ENCODE data around the gene DCUN1D4. TPM values are rescaled to one million over a fixed set of nuclear protein-coding genes. Genes with fewer than 3 reads are reported as not detected.

DCUN1D4 gene
- total and polyA plus RNA-seq, 2 donors from 2014 or later, result 17.0 to 50.7 TPM

- intact Hi-C loops (cut with DNase I), result no loop called here
- no peak for TF ChIP-seq CTCF (IDR thresholded peaks at IDR 0.05; ENCODE audit: borderline replicate concordance, extremely low read depth, insufficient read depth)
- peak overlapping the region; percentile 94 to 97 for H3K27ac ChIP-seq (ENCODE audit: low read depth in 2 of 2, low read length in 2 of 2)
- peak overlapping the region; percentile 69 to 98 (median 78) for H3K4me3 ChIP-seq (ENCODE audit: low read length in 3 of 3)
- no peaks in the 10 kb centered on the region for H3K9me3 ChIP-seq (ENCODE audit: control insufficient read depth in 2 of 3, insufficient read depth in 1 of 3, low read length in 3 of 3)
- FAIRE-seq, result no peak
- H3K4me1 ChIP-seq (ENCODE audit: control insufficient read depth in 2 of 3, insufficient read depth in 2 of 3, low read depth in 1 of 3, low read length in 3 of 3), result peaks cover 0 to 9% (median 4%) of the 10 kb centered on the region in 3 donors
- peak overlapping the region; percentile 50 to 78 (median 58) for H3K9ac ChIP-seq (ENCODE audit: low read length in 3 of 3)
- no peaks in the 10 kb centered on the region for H3K27me3 ChIP-seq (ENCODE audit: control insufficient read depth, insufficient read depth, low read length)
- peak; percentile 60 to 94 (median 73) for DNase-seq
- no peaks in the 10 kb centered on the region for H3K36me3 ChIP-seq (ENCODE audit: control insufficient read depth in 2 of 3, insufficient read depth in 3 of 3, low read length in 3 of 3)
Observed at GRCh38 chr4:51843309-51844152, 578 bp downstream of the DCUN1D4 start.

GRCh38 chr4:51844153-51845054 lies 1.5 kb downstream of the DCUN1D4 start:
- H3K27me3 ChIP-seq (ENCODE audit: control insufficient read depth, insufficient read depth, low read length), result no peaks in the 10 kb centered on the region
- H3K36me3 ChIP-seq (ENCODE audit: control insufficient read depth in 2 of 3, insufficient read depth in 3 of 3, low read length in 3 of 3), result no peaks in the 10 kb centered on the region
- H3K27ac ChIP-seq (ENCODE audit: low read depth in 2 of 2, low read length in 2 of 2), result peak overlapping the region; percentile 87 to 91
- TF ChIP-seq CTCF (IDR thresholded peaks at IDR 0.05; ENCODE audit: borderline replicate concordance, extremely low read depth, insufficient read depth), result no peak
- DNase-seq, result peak; percentile 92 to 97 (median 95)
- H3K4me3 ChIP-seq (ENCODE audit: low read length in 3 of 3), result peak overlapping the region; percentile 69 to 78 (median 70)
- no peak for FAIRE-seq
- no peaks in the 10 kb centered on the region for H3K9me3 ChIP-seq (ENCODE audit: control insufficient read depth in 2 of 3, insufficient read depth in 1 of 3, low read length in 3 of 3)
- intact Hi-C loops (cut with DNase I), result no loop called here
- peaks cover 0 to 9% (median 4%) of the 10 kb centered on the region in 3 donors for H3K4me1 ChIP-seq (ENCODE audit: control insufficient read depth in 2 of 3, insufficient read depth in 2 of 3, low read depth in 1 of 3, low read length in 3 of 3)
- peak overlapping the region; percentile 50 to 78 (median 58) for H3K9ac ChIP-seq (ENCODE audit: low read length in 3 of 3)

- no peaks in the 10 kb centered on the region for H3K9me3 ChIP-seq (ENCODE audit: control insufficient read depth in 2 of 3, insufficient read depth in 1 of 3, low read length in 3 of 3)
- intact Hi-C loops (cut with DNase I), result no loop called here
- peak overlapping the region in 2 of 3 donors; percentile 30 to 54 for H3K9ac ChIP-seq (ENCODE audit: low read length in 3 of 3)
- FAIRE-seq (no peak), DNase-seq (no peak)
- peak overlapping the region; percentile 69 to 71 (median 70) for H3K4me3 ChIP-seq (ENCODE audit: low read length in 3 of 3)
- peaks cover 0 to 9% (median 4%) of the 10 kb centered on the region in 3 donors for H3K4me1 ChIP-seq (ENCODE audit: control insufficient read depth in 2 of 3, insufficient read depth in 2 of 3, low read depth in 1 of 3, low read length in 3 of 3)
- H3K27ac ChIP-seq (ENCODE audit: low read depth in 2 of 2, low read length in 2 of 2), result peak overlapping the region; percentile 33 to 91
- no peaks in the 10 kb centered on the region for H3K27me3 ChIP-seq (ENCODE audit: control insufficient read depth, insufficient read depth, low read length)
- no peak for TF ChIP-seq CTCF (IDR thresholded peaks at IDR 0.05; ENCODE audit: borderline replicate concordance, extremely low read depth, insufficient read depth)
- H3K36me3 ChIP-seq (ENCODE audit: control insufficient read depth in 2 of 3, insufficient read depth in 3 of 3, low read length in 3 of 3), result no peaks in the 10 kb centered on the region
Observed at GRCh38 chr4:51845055-51845426, 2.1 kb downstream of the DCUN1D4 start.
